HepG2 (cell line): ENCODE results near the gene TESK1. TPM values are rescaled to one million over a fixed set of nuclear protein-coding genes. Genes with fewer than 3 reads are reported as not detected.

Experiments
- ATAC-seq: fragments of 200-7000 bp; cut with Tn5 transposase; 3 replicates; pipeline ENCODE4 v1.9.1; 2020; ENCODE audit warnings: mild to moderate bottlenecking, moderate library complexity
- BruUV-seq: library from RNA; stranded (reverse); fragments of 400-500 nt; replicated peaks from 2 replicates; lab custom pipeline; 2021; lab: Mats Ljungman, UMichigan
- CTCF ChIA-PET: fragments of 300-600 bp; formaldehyde crosslinking; extraction: SDS; loops from one replicate; lab custom pipeline; 2021; ENCODE audit warnings: low total read pairs, inconsistent platforms, low intra/inter-chr PET ratio; lab: Yijun Ruan, JAX
- POLR2A ChIA-PET: fragments of 350-600 bp; sonication (Branson Sonifier 250); formaldehyde crosslinking; loops from one replicate; lab custom pipeline; 2020; ENCODE audit warnings: antibody characterized with exemption, inconsistent platforms; lab: Yijun Ruan, JAX
- DNase-seq: peaks from one replicate; pipeline ENCODE4 v3.0.0-alpha.2; 2015; ENCODE audit warnings: low spot score
- FAIRE-seq: peaks from 3 replicates; lab custom pipeline; 2011; peaks lifted over from hg19 to GRCh38; lab: Jason Lieb, UNC
- H2AFZ ChIP-seq: one replicate; pipeline ENCODE4 v1.6.1; 2011; ENCODE audit warnings: low read length, inconsistent platforms
- H3K27ac ChIP-seq: fragments of 300-600 bp; 3 replicates; pipeline ENCODE4 v1.8.0; 2011; ENCODE audit warnings: mixed run types, mild to moderate bottlenecking, mixed read lengths, low read length, inconsistent platforms; ENCODE audit not compliant: insufficient read depth; ENCODE audit errors: extremely low read length
- H3K27me3 ChIP-seq, 2 experiments: fragments of 200-600 bp in 1 of 2; 2 replicates in 1 of 2; 3 replicates in 1 of 2; pipeline versions ENCODE4 v1.6.0 to v1.8.0; 2011; ENCODE audit warnings: low read length in 2 of 2, mild to moderate bottlenecking in 2 of 2, moderate library complexity in 2 of 2, inconsistent platforms in 1 of 2; ENCODE audit not compliant: insufficient read depth in 2 of 2, control insufficient read depth in 1 of 2
- H3K36me3 ChIP-seq, 2 experiments: fragments of 200-600 bp in 1 of 2; replicated peaks in 1 of 2; 2 replicates in 1 of 2; 3 replicates in 1 of 2; pipeline versions ENCODE4 v1.5.1 to v1.8.0; 2011; ENCODE audit warnings: low read length in 2 of 2, inconsistent platforms in 1 of 2; ENCODE audit not compliant: insufficient read depth in 2 of 2, control insufficient read depth in 1 of 2
- H3K4me1 ChIP-seq: 2 replicates; pipeline ENCODE4 v1.5.1; 2012; ENCODE audit warnings: low read length, inconsistent platforms; ENCODE audit not compliant: insufficient read depth
- H3K4me2 ChIP-seq: 2 replicates; pipeline ENCODE4 v1.6.0; 2011; ENCODE audit warnings: low read depth, low read length, inconsistent platforms
- H3K4me3 ChIP-seq, 3 experiments: fragments of 200-600 bp in 1 of 3; sonication (generic), shearing (Covaris generic) in 1 of 3; replicated peaks in 1 of 3; 2 replicates each; pipeline ENCODE4 v1.5.1; 2011 to 2016; ENCODE audit warnings: low read length in 3 of 3, inconsistent platforms in 2 of 3, low read depth in 2 of 3, mild to moderate bottlenecking in 2 of 3, control low read depth in 1 of 3, mixed read lengths in 1 of 3; ENCODE audit not compliant: insufficient read depth in 1 of 3
- H3K79me2 ChIP-seq: one replicate; pipeline ENCODE4 v1.6.1; 2011; ENCODE audit warnings: low read length, inconsistent platforms; ENCODE audit not compliant: insufficient read depth
- H3K9ac ChIP-seq: 2 replicates; pipeline ENCODE4 v1.6.0; 2011; ENCODE audit warnings: mild to moderate bottlenecking, low read depth, low read length, inconsistent platforms; ENCODE audit not compliant: insufficient read depth
- H3K9me3 ChIP-seq: 2 replicates; pipeline ENCODE4 v1.5.1; 2012; ENCODE audit warnings: mild to moderate bottlenecking, low read length
- H4K20me1 ChIP-seq: 2 replicates; pipeline ENCODE4 v1.6.0; 2011; ENCODE audit warnings: inconsistent platforms, mild to moderate bottlenecking, low read length, moderate library complexity; ENCODE audit not compliant: insufficient read depth
- CCDC6 ChIP-seq: sonication (generic); formaldehyde crosslinking; IDR thresholded peaks from 2 replicates; pipeline ENCODE4 v1.8.1; 2022; ENCODE audit warnings: mild to moderate bottlenecking, missing genetic modification reagents, moderate library complexity
- HOXD1 ChIP-seq: sonication (generic); formaldehyde crosslinking; IDR thresholded peaks from 2 replicates; pipeline ENCODE4 v1.5.0; 2020; ENCODE audit warnings: missing genetic modification reagents
- KAT2B ChIP-seq: fragments of 150-350 bp; IDR thresholded peaks from 2 replicates; pipeline ENCODE4 v1.6.1; 2014; ENCODE audit warnings: low read depth, low read length, borderline replicate concordance
- KDM5B ChIP-seq: sonication (generic); formaldehyde crosslinking; IDR thresholded peaks from 2 replicates; pipeline ENCODE4 v1.4.0; 2020; ENCODE audit warnings: missing genetic modification reagents, mild to moderate bottlenecking, borderline replicate concordance
- PAX8 ChIP-seq: sonication (generic); formaldehyde crosslinking; IDR thresholded peaks from 2 replicates; pipeline ENCODE4 v1.8.0; 2022; ENCODE audit warnings: mild to moderate bottlenecking, missing genetic modification reagents, borderline replicate concordance
- POLR2A ChIP-seq, 2 experiments: IDR thresholded peaks; 2 replicates each; pipeline ENCODE4 v1.6.1; 2011; ENCODE audit warnings: low read depth in 2 of 2, low read length in 2 of 2, mild to moderate bottlenecking in 1 of 2, moderate library complexity in 1 of 2; ENCODE audit not compliant: insufficient read depth in 1 of 2
- TSC22D2 ChIP-seq: sonication (generic); formaldehyde crosslinking; IDR thresholded peaks from 2 replicates; pipeline ENCODE4 v1.5.1; 2020; ENCODE audit warnings: missing genetic modification reagents, mild to moderate bottlenecking, borderline replicate concordance
- ZNF234 ChIP-seq: sonication (generic); formaldehyde crosslinking; conservative IDR thresholded peaks from 2 replicates; pipeline ENCODE4 v1.5.1; 2020; ENCODE audit warnings: mild to moderate bottlenecking, missing genetic modification reagents
- ZNF580 ChIP-seq: IDR thresholded peaks from 2 replicates; pipeline ENCODE4 v1.6.1; 2016; ENCODE audit warnings: low read depth, borderline replicate concordance
- ZNF652 ChIP-seq: IDR thresholded peaks from 2 replicates; pipeline ENCODE4 v1.6.1; 2016; ENCODE audit warnings: low read depth, borderline replicate concordance
- WGBS: methylation state at CpG from one replicate; pipeline ENCODE4 v1.1.6; 2017; ENCODE audit warnings: low lambda C conversion rate; 5-methylcytosine and 5-hydroxymethylcytosine counted together
- in situ Hi-C: cut with HindIII; loops from 2 replicates; pipeline ENCODE4 v1.10.0; 2017; ENCODE audit warnings: low pct_unique_long_range_greater_than_20kb; ENCODE audit not compliant: extremely low pct_ligation_motif_present
- intact Hi-C: fragments of 100-400 bp; cut with micrococcal nuclease; formaldehyde crosslinking; loops from one replicate; pipeline ENCODE4 v1.10.0; 2022; ENCODE audit not compliant: unreplicated experiment
- polyA plus RNA-seq, 8 experiments: library from polyadenylated mRNA; depleted of rRNA in 3 of 8; stranded (reverse) in 7 of 8; unstranded in 1 of 8; fragments of >200 nt; fragmentation: Illumina TruSeq in 4 of 8; extraction: Trizol in 4 of 8; gene quantifications; 2 replicates each; pipeline versions ENCODE4 v1.2.1 to v1.2.3, GENCODE V29; 2011 to 2016; ENCODE audit warnings: low read depth in 4 of 8, missing spikeins in 1 of 8, mixed read lengths in 1 of 8; ENCODE audit not compliant: insufficient read depth in 1 of 8
- total RNA-seq, 5 experiments: library from RNA; depleted of rRNA; stranded (reverse); fragments of >200 nt; fragmentation: Illumina TruSeq; extraction: Trizol; gene quantifications; 2 replicates each; pipeline ENCODE4 v1.2.3, GENCODE V29; 2016; ENCODE audit warnings: low read depth in 1 of 5

Gene TESK1
- total and polyA plus RNA-seq, 2 of the 13 experiments (the other 11 are each of a cell fraction or from before 2014, with no cell fraction given) = 7.3 to 13.6 TPM

GRCh38 chr9:35618325-35618727, 13.3 kb downstream of the TESK1 start, which contains the start of gene CD72:
Gene CD72, minus strand, starts transcription at chr9:35618413. Its CDS starts 110 bp downstream, at chr9:35618303.
- no TSS peak for BruUV-seq
- in situ Hi-C loops (no loop called here), intact Hi-C loops (no loop called here)
- TF ChIP-seq PAX8 (no peak), KDM5B (CRISPR knock-in tag) (no peak), POLR2A (IDR thresholded peaks at IDR 0.05; ENCODE audit: insufficient read depth in 1 of 2, low read depth in 2 of 2, low read length in 2 of 2) (no peak), TSC22D2 (no peak), ZNF580 (CRISPR knock-in tag) (no peak), ZNF234 (CRISPR knock-in tag) (no peak), HOXD1 (CRISPR knock-in tag) (no peak), ZNF652 (CRISPR knock-in tag) (no peak), KAT2B (no peak), CCDC6 (CRISPR knock-in tag) (no peak)
- Histone ChIP-seq H3K4me1 (no peaks in the 10 kb centered on the region), H3K9ac (no peak within 1 kb of the TSS), H4K20me1 (no peaks in the 10 kb centered on the region), H3K27me3 (peaks cover 3 to 62% of the 10 kb centered on the region in 2 experiments; a peak in 3 of 5 replicates), H3K9me3 (no peaks in the 10 kb centered on the region), H3K79me2 (no peaks in the 10 kb centered on the region), H3K27ac (no peak within 1 kb of the TSS), H3K4me3 (no peak within 1 kb of the TSS), H3K36me3 (no peaks in the 10 kb centered on the region), H2AFZ (no peak within 1 kb of the TSS), H3K4me2 (no peak within 1 kb of the TSS)
- 11% methylated on average over 3 of the region's 7 CpGs for WGBS
- ATAC-seq (no peak), FAIRE-seq (no peak), DNase-seq (no peak)
- POLR2A ChIA-PET = no interaction called here
- CTCF ChIA-PET = no interaction called here
